Amniotic epithelial cell (primary cell): Measurements from ENCODE around the gene CRYBA2.
A peak's percentile ranks its signal among the peaks of the same experiment; 100 is the strongest.

Experiments
- DNase-seq: peaks from one replicate; pipeline ENCODE4 v3.0.0-alpha.2; 2010; ENCODE audit warnings: low read depth

Gene CRYBA2

DNA sequence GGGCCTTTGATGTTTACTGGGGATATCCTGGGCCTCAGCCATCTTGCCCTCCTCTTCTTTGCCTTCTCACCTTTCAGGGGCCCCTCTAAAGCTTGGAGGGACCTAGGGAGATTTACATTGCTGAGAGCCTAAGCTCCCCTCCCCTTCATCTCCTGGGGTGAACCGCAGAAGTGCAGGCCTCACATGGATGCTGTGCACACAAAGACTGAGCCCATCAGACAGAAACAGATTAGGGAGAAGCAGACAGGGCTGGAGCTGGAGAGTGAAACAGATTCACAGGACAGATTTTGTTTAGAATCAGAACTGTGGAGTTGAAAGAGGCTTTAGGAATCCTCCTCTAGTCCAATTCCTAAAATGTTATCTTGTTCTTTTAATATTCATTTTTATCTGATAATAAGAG, 37.2 kb downstream of the CRYBA2 start:
- no peak for DNase-seq

DNA sequence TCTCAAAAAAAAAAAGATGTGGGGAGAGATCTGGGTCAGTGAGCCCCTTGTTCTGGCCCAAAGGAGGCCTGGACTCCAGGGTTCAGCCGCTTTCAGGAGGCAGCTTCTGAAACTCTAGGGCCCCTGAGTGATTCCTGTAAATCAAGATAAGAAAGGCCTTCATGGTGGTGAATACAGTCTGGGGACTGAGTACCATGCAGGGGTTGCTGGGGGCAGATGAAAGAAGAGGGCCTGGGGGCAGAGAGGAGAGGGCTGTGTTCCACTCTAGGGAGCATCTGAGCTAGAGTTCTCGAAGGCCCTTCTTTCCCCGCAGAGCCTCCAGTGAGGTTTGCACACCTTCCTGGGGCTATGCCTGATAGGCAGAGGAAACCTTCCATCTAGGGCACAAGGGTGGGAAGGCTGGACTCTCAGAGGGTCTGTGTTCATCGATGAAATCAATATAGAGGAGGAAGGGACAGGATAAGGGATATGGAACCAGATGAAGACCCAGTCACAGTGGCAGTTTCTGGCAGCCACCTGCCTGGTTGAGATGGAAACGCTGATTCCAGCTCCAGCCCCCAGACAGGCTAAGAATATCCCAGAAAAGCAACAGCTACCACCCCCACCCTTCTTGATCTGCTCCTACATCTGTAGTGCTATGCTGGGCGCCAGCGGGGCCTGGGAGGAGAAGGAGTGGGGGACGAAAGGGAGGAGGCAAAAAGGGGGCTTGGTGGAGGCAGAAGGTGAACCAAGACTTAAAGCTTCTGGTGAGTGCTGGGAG, 38.5 kb downstream of the CRYBA2 start:
- no peak for DNase-seq

GRCh38 chr2:218953366-218953954, 39.8 kb downstream of the CRYBA2 start:
- DNase-seq: no peak

GRCh38 chr2:218952160-218952559, 41.1 kb downstream of the CRYBA2 start:
- DNase-seq: no peak

DNA sequence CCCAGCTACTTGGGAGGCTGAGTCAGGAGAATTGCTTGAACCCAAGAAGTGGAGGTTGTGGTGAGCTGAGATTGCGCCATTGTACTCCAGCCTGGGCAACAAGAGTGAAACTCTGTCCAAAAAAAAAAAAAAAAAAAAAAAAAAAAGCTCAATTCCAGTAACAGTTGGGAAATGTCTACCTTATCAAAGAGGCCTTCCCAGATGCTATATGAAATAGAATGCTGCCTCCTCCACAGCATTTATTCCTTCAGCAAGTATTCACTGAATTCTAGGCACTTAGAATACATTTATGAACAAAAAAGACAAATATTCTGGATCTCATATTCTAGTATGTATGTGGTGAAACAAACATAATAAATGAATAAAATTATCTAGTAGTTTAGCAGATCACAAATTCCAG, 46.6 kb downstream of the CRYBA2 start:
- DNase-seq: peak; percentile 38

- DNase-seq: peak; percentile 24
These were observed 48.3 kb downstream of the CRYBA2 start for GRCh38 chr2:218944759-218945404.
